Stomach (tissue), 9 donors: Measurements from ENCODE around the gene DHFR. TPM values are rescaled to one million over a fixed set of nuclear protein-coding genes. Genes with fewer than 3 reads are reported as not detected.

Source experiments
- DNase-seq, 2 donors: peaks; one replicate each; pipeline versions ENCODE4 v3.0.0 to v3.0.0-alpha.2; 2013 to 2019
- H3K27ac ChIP-seq, 5 donors: fragments of 200-600 bp in 4 of 5; sonication (generic) in 4 of 5; one replicate each; pipeline ENCODE4 v1.5.1; 2013 to 2019; ENCODE audit warnings: mild to moderate bottlenecking in 1 of 5, moderate library complexity in 1 of 5
- H3K27me3 ChIP-seq, 3 donors: fragments of 200-600 bp; sonication (generic); one replicate each; pipeline ENCODE4 v1.5.1; 2017 to 2019; ENCODE audit warnings: mixed run types in 1 of 3
- H3K36me3 ChIP-seq, 4 donors: fragments of 200-600 bp; sonication (generic); 1 replicate in 3 of 4; 2 replicates in 1 of 4; pipeline ENCODE4 v1.5.1; 2016 to 2019
- H3K4me1 ChIP-seq, 4 donors: fragments of 200-600 bp; sonication (generic); one replicate each; pipeline ENCODE4 v1.5.1; 2016 to 2019
- H3K4me3 ChIP-seq, 4 donors: fragments of 200-600 bp; sonication (generic) in 3 of 4; one replicate each; pipeline ENCODE4 v1.5.1; 2016 to 2019; ENCODE audit warnings: mild to moderate bottlenecking in 1 of 4
- H3K9me3 ChIP-seq, 4 donors: fragments of 200-600 bp; sonication (generic); one replicate each; pipeline ENCODE4 v1.5.1; 2016 to 2019
- EP300 ChIP-seq: sonication (generic); formaldehyde crosslinking; IDR thresholded peaks from one replicate; pipeline ENCODE4 v1.6.1; 2017; ENCODE audit warnings: antibody characterized with exemption
- POLR2AphosphoS5 ChIP-seq, 3 donors: sonication (generic); formaldehyde crosslinking; IDR thresholded peaks; one replicate each; pipeline ENCODE4 v1.6.1; 2016; ENCODE audit warnings: antibody characterized with exemption in 3 of 3
- WGBS, 5 donors: extraction: QIAGEN DNeasy Blood & Tissue Kit in 3 of 5; methylation state at CpG; one replicate each; pipeline versions ENCODE4 v1.1.5 to v1.1.7; 2013 to 2018; 5-methylcytosine and 5-hydroxymethylcytosine counted together
- intact Hi-C: fragments of 100-400 bp; cut with DNase I; formaldehyde crosslinking; loops from one replicate; pipeline ENCODE4 v1.15.1; 2023; ENCODE audit warnings: low total_unique reads
- polyA plus RNA-seq, 3 donors: library from polyadenylated mRNA; stranded (reverse); fragments of 200-250 nt; gene quantifications; one replicate each; pipeline ENCODE4 v1.2.3, GENCODE V29; 2013
- small RNA-seq, 4 donors: library from RNA; depleted of rRNA; stranded (forward); fragments of <200 nt; gene quantifications; one replicate each; pipeline ENCODE3, GENCODE V24; 2016
- total RNA-seq, 5 donors: library from RNA; depleted of rRNA; stranded (reverse); fragments of >200 nt; gene quantifications; one replicate each; pipeline versions ENCODE4 v1.1.0 to v1.2.3, GENCODE V29; 2014 to 2016
- TF ChIP-seq, protein P1 (sequence below), 7 experiments: fragments of 450-650 bp in 4 of 7; fragments of 200-600 bp in 3 of 7; sonication (generic) in 3 of 7; IDR thresholded peaks; one replicate each; pipeline ENCODE4 v1.5.1; 2016 to 2019; ENCODE audit warnings: antibody characterized with exemption in 7 of 7, control low read depth in 2 of 7, mild to moderate bottlenecking in 1 of 7
- donor health status: healthy with polysubstance abuse.
- donor health status: Bipolar disorder and iron deficiency.
- donor health status: healthy.

The DHFR gene
- total and polyA plus RNA-seq, 8 donors: 2.8 to 16.7 (median 6.8) TPM

DNA sequence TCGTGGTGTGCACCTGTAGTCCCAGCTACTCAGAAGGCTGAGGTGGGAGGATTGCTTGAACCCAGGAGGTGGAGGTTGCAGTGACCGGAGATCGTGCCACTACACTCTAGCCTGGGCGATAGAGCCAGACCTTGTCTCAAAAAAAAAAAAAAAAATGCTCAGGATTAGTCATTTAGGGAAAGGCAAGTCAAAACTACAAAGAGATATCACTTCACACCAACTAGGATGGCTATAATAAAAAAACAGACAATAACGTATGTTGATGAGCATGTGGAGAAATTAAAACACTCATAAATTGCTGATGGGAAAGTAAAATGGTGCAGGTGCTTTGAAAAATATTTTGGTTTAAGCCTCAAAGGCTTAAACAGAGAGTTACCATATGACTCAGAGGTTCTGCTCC, 78.4 kb downstream of the DHFR start:
- 79 to 88% (median 86%) methylated on average over 5 of the region's 5 CpGs for WGBS, 5 donors
- TF ChIP-seq, protein P1, sequence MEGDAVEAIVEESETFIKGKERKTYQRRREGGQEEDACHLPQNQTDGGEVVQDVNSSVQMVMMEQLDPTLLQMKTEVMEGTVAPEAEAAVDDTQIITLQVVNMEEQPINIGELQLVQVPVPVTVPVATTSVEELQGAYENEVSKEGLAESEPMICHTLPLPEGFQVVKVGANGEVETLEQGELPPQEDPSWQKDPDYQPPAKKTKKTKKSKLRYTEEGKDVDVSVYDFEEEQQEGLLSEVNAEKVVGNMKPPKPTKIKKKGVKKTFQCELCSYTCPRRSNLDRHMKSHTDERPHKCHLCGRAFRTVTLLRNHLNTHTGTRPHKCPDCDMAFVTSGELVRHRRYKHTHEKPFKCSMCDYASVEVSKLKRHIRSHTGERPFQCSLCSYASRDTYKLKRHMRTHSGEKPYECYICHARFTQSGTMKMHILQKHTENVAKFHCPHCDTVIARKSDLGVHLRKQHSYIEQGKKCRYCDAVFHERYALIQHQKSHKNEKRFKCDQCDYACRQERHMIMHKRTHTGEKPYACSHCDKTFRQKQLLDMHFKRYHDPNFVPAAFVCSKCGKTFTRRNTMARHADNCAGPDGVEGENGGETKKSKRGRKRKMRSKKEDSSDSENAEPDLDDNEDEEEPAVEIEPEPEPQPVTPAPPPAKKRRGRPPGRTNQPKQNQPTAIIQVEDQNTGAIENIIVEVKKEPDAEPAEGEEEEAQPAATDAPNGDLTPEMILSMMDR (IDR thresholded peaks at IDR 0.05): no peak
- TF ChIP-seq EP300 (no peak), POLR2AphosphoS5 (IDR thresholded peaks at IDR 0.05) (no peak)
- no peak for DNase-seq
- intact Hi-C loops: no loop called here
- Histone ChIP-seq H3K27ac (no peak overlapping the region), H3K4me1 (no peaks in the 10 kb centered on the region), H3K27me3 (peaks cover 0 to 40% (median 7%) of the 10 kb centered on the region in 3 donors), H3K9me3 (no peaks in the 10 kb centered on the region), H3K4me3 (no peak overlapping the region), H3K36me3 (no peaks in the 10 kb centered on the region)

Small RNA genes within 50 kb of the gene (small RNA-seq; reads per million reads assigned to genes)
- gene DBIP2 (0 reads per million in 4 donors), gene MTRNR2L2 (0 reads per million in 4 donors)

Other genes starting within 250 kb of the DHFR start
- 10 to 100 TPM; 22.3 to 81.3 (median 25.6) TPM for gene ZFYVE16, start 246.9 kb downstream of the DHFR start, total RNA-seq
- gene ZFYVE16, start 246.9 kb downstream of the DHFR start, polyA plus RNA-seq: 1 to 10 TPM; 5.8 to 9.0 (median 8.1) TPM
- 10 to 100 TPM in 2 of 5 donors, 1 to 10 TPM in 1, under 1 TPM in 1, not detected in 1; 0.58 to 14.7 (median 8.8) TPM for gene FAM151B, start 166.9 kb downstream of the DHFR start, total RNA-seq
- gene FAM151B, start 166.9 kb downstream of the DHFR start, polyA plus RNA-seq: under 1 TPM in 2 of 3 donors, not detected in 1; 0.56 to 0.60 TPM
- gene ANKRD34B, start 84.7 kb downstream of the DHFR start, total RNA-seq: not detected
- not detected for gene ANKRD34B, start 84.7 kb downstream of the DHFR start, polyA plus RNA-seq
- gene MSH3, start 331 bp downstream of the DHFR start, total RNA-seq: 10 to 100 TPM in 4 of 5 donors, 1 to 10 TPM in 1; 6.4 to 25.5 (median 13.5) TPM
- 1 to 10 TPM; 2.3 to 4.7 (median 3.4) TPM for gene MSH3, start 331 bp downstream of the DHFR start, polyA plus RNA-seq